ENCODE results near the gene HOXA2. TPM values are rescaled to one million over a fixed set of nuclear protein-coding genes. Genes with fewer than 3 reads are reported as not detected.
A peak's percentile ranks its signal among the peaks of the same experiment; 100 is the strongest.

HOXA2 gene
- total and polyA plus RNA-seq, 12 donors: 0.41 to 5.7 (median 1.2) TPM; not detected in 1

DNA sequence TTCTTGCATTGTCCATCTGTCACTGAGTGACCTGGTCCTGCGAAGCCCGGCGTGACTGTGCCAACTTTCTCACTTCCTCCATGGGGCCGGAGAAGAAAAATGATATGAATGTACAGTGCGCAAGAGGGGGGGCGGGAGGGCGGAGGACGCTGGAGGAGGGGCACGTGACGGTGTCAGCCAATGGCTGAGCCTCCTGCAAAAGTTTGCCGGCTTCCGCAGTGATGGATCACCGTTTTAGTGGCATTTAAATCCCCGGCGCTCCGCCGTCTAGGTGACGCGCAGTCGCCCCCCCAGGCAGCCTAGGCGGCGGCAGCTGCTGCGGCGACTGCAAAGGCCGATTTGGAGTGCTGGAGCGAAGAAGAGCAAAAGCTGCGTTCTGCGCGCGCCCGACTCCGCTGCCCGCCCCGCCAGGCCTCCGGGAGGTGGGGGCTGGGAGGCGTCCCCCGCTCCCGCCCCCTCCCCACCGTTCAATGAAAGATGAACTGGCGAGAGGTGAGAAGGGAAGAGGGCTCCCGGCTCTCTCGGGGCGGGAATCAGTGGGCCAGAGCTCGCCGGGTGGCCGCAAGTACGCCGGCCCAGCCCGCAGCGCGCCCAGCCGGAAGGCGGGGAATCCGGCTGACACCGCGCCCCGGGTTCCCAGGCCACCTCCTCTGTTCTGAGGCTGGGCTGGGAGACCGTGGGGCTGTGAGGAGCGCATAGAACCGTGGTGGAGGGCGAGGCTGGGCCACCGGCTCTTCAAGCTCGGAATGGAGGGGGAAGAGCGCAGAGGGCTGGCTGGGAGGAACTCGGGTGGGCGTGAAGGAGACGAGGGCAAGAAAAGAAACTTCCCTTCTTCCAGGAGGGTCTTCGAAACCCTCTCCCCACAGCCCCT is 6.4 kb downstream of the HOXA2 start, which contains the start of gene HOXA1:
TSS of gene HOXA1 (minus strand) at position 104 of the 871 bp plus-strand sequence. CDS start at position 16, 88 bp downstream.
- DNase-seq: peak; percentile 83 to 92 (median 89)
- peak within 1 kb of the TSS; percentile 56 to 95 (median 85) for H3K27ac ChIP-seq
- H3K36me3 ChIP-seq (replicated peaks in 1 of 2): no peaks in the 10 kb centered on the region
- WGBS, 4 donors: 0 to 1% (median 1%) methylated on average over 37 to 68 of the region's 68 CpGs
- peaks cover 22 to 26% of the 10 kb centered on the region in 2 donors for H3K4me1 ChIP-seq (replicated peaks in 1 of 2)
- TF ChIP-seq, protein P1, sequence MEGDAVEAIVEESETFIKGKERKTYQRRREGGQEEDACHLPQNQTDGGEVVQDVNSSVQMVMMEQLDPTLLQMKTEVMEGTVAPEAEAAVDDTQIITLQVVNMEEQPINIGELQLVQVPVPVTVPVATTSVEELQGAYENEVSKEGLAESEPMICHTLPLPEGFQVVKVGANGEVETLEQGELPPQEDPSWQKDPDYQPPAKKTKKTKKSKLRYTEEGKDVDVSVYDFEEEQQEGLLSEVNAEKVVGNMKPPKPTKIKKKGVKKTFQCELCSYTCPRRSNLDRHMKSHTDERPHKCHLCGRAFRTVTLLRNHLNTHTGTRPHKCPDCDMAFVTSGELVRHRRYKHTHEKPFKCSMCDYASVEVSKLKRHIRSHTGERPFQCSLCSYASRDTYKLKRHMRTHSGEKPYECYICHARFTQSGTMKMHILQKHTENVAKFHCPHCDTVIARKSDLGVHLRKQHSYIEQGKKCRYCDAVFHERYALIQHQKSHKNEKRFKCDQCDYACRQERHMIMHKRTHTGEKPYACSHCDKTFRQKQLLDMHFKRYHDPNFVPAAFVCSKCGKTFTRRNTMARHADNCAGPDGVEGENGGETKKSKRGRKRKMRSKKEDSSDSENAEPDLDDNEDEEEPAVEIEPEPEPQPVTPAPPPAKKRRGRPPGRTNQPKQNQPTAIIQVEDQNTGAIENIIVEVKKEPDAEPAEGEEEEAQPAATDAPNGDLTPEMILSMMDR (IDR thresholded peaks at IDR 0.05): no peak
- peak; percentile 57 to 82 for TF ChIP-seq POLR2A (IDR thresholded peaks at IDR 0.05)
- no peaks in the 10 kb centered on the region for H3K27me3 ChIP-seq
- peak within 1 kb of the TSS; percentile 51 to 83 (median 76) for H3K4me3 ChIP-seq
- H3K9me3 ChIP-seq (replicated peaks in 1 of 3): no peaks in the 10 kb centered on the region
- intact Hi-C loops (cut with DNase I): loop anchor here in 1 of 2 donors (10.0 kb wide), 1 partner anchor 231 kb away; the partner anchor contains the start of gene SKAP2

DNA sequence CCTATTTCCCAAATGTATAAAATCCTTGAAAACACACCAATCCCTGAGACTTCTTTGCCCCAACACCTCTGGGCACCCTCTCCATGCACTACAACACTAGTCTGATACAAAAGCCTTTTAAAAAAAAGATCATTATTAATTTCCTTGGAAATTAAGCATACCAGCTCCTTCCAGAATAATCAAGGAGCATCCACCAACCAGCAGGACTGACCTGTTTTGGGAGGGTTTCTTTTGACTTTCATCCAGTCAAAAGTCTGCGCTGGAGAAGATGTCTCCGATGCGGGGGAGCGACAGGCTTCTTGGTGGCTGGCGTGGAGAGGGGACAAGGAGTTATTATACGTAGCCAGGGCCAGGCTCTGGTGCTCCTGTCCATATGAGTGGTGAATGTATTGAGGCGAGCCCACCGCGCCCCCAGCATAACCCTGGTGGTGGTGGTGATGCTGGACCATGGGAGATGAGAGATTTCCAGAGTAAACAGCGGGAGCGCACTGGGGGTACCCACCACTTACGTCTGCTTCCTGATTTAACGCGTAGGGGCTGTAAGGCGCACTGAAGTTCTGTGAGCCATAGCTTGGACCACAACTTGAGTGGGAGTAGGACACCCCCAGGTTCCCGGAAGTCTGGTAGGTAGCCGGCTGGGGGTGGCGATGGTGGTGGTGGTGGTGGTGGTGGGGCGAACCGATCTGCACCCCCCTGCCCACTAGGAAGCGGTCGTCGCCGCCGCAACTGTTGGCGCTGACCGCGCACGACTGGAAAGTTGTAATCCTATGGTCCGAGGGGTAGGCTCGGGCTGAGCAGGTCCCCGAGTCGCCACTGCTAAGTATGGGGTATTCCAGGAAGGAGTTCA is 7.2 kb downstream of the HOXA2 start:
- intact Hi-C loops (cut with DNase I): loop anchor here in 1 of 2 donors (10.0 kb wide), 1 partner anchor 230 kb away; the partner anchor contains the start of gene SKAP2

DNA sequence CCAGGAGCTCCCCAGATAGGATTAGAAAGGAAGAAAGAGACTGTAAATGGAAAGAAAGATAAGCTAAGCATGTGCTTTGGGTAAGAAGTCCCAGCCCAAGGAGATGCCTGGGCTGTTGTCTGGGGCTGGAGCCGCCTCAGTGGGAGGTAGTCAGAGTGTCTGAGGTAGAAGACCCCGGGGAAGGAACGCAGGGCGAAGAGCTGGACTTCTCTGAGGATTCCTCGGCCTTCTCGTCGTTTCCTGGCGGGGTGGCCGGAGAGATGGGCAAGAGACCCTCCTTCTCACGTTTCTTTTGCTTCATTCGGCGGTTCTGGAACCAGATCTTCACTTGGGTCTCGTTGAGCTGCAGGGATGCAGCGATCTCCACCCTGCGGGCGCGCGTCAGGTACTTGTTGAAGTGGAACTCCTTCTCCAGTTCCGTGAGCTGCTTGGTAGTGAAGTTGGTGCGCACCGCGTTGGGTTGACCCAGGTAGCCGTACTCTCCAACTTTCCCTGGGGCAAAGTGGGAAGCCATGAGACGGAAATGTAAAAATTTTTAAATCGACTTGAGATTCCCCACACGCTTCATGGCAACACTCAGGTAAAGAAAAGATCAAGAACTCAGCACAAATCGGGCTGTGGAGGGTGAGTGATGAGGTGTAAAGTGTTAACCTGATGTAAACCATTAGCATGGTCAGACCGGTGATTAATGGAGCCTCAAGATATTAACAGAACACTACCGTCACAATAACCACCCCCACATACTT is 8.0 kb downstream of the HOXA2 start:
- Histone ChIP-seq H3K9me3 (replicated peaks in 1 of 3) (no peaks in the 10 kb centered on the region), H3K27me3 (no peaks in the 10 kb centered on the region), H3K36me3 (replicated peaks in 1 of 2) (no peaks in the 10 kb centered on the region), H3K4me3 (no peak overlapping the region), H3K4me1 (replicated peaks in 1 of 2) (peaks cover 22 to 25% of the 10 kb centered on the region in 2 donors), H3K27ac (no peak overlapping the region)
- TF ChIP-seq POLR2A (IDR thresholded peaks at IDR 0.05): no peak
- TF ChIP-seq, protein P1 (IDR thresholded peaks at IDR 0.05): no peak
- WGBS, 4 donors: 81 to 87% (median 84%) methylated on average over 29 of the region's 29 CpGs
- DNase-seq: no peak
- intact Hi-C loops (cut with DNase I): loop anchor here in 1 of 2 donors (10.0 kb wide), 1 partner anchor 230 kb away; the partner anchor contains the start of gene SKAP2

More for the DNA sequence above, 7.2 kb downstream of the HOXA2 start:
- Histone ChIP-seq H3K4me1 (replicated peaks in 1 of 2) (peaks cover 22 to 26% of the 10 kb centered on the region in 2 donors), H3K4me3 (peak overlapping the region in 2 of 4 donors; percentile 51 to 76), H3K36me3 (replicated peaks in 1 of 2) (no peaks in the 10 kb centered on the region), H3K27ac (peak overlapping the region in 1 of 5 donors; percentile 95), H3K9me3 (replicated peaks in 1 of 3) (no peaks in the 10 kb centered on the region), H3K27me3 (no peaks in the 10 kb centered on the region)
- no peak for TF ChIP-seq POLR2A (IDR thresholded peaks at IDR 0.05)
- TF ChIP-seq, protein P1 (IDR thresholded peaks at IDR 0.05): no peak
- peak in 1 of 7 donors; percentile 41 for DNase-seq
- 20 to 39% (median 27%) methylated on average over 15 to 33 of the region's 33 CpGs for WGBS, 4 donors

All from adrenal gland (tissue), 12 donors.